ENCODE data around the gene TMEM184B. TPM values are rescaled to one million over a fixed set of nuclear protein-coding genes. Genes with fewer than 3 reads are reported as not detected.

TMEM184B gene
- total and polyA plus RNA-seq, 10 of the 15 experiments (the other 5 are each of a cell fraction or from before 2014, with no cell fraction given) = 0.56 to 22.4 (median 7.9) TPM

GRCh38 chr22:38176170-38176741 is 96.6 kb downstream of the TMEM184B start (continued):
- no peak for TF ChIP-seq MEF2B (IDR thresholded peaks at IDR 0.05; ENCODE audit: partially characterized antibody, poor library complexity, severe bottlenecking)

DNA sequence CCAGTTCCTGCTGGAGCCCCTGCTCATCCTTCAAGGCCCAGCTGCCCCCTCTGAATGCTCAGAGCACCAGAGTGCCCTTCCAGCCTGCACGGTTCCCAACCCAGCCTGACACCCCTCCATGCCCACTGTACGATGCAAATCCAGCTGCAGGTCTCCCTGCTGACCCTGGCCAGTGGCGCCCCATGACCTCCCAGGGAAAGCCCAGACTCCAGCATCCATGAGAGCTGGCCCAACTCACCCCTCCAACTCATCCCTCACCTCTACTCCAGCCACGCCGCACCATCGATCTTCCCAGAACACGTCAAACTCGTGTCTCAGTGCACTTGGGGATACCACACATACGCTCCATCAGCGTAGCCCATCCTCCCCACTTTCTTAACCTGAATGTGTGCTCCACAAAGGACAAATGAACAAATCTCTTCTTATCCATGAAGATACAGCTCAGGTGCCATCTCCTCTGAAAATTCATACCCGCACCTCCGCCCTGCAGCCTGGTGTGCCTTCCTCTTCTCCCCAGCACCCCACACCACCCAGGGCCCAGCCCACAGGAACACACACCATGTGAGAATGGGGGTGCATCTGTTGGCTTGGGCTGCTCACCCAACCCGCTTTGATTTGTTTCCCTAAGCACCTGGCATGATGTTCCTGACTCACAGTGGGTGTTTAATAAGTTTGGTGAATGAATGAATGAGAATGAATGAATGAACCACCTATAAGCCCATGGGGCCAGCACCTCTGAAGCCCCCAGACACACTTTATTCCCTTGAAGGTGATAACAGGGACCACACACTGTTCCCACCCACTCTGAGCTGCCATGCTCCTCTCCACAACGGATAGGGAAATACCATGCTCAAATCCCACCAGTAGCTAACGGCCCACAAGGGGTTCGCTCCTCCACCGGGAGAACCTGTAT is 97.3 kb downstream of the TMEM184B start:
- POLR2A ChIA-PET = interaction anchor here (0.8 to 0.9 kb wide), 2 partner anchors 11 to 24 kb away, joined by 3 read pairs; no protein-coding TSS in a partner anchor
- Histone ChIP-seq H3K79me2 (ENCODE audit: control insufficient read depth, insufficient read depth, low read length) (peaks cover 17% of the 10 kb centered on the region), H2AFZ (ENCODE audit: control insufficient read depth, low read depth, low read length) (no peak overlapping the region), H3K27me3 (replicated peaks in 1 of 2; ENCODE audit: control insufficient read depth in 2 of 2, insufficient read depth in 2 of 2, low read length in 1 of 2) (no peaks in the 10 kb centered on the region), H3K4me2 (ENCODE audit: control insufficient read depth, insufficient read depth) (peak overlapping the region; percentile 83; the same call in 1 of the 2 replicates), H3K4me3 (no peak overlapping the region), H3K9me3 (replicated peaks; ENCODE audit: control insufficient read depth, insufficient read depth, low read length) (no peaks in the 10 kb centered on the region), H3K36me3 (ENCODE audit: control insufficient read depth in 2 of 2, insufficient read depth in 2 of 2, low read length in 1 of 2) (no peaks in the 10 kb centered on the region), H3K4me1 (ENCODE audit: control insufficient read depth, insufficient read depth, low read length) (peaks cover 45% of the 10 kb centered on the region), H4K20me1 (ENCODE audit: control insufficient read depth, insufficient read depth) (no peaks in the 10 kb centered on the region), H3K9ac (ENCODE audit: control insufficient read depth, insufficient read depth, low read length) (peak overlapping the region; percentile 62; the same call in 1 of the 2 replicates), H3K27ac (ENCODE audit: control insufficient read depth, insufficient read depth) (peak overlapping the region; percentile 87)
- ATAC-seq = no peak
- RAD21 ChIA-PET (ENCODE audit: unreplicated experiment) = interaction anchor here (1.0 to 2.1 kb wide), 3 partner anchors 28 to 44 kb away, joined by 3 to 7 read pairs (median 3); no protein-coding TSS in a partner anchor
- TF ChIP-seq SIX5 (IDR thresholded peaks at IDR 0.05; ENCODE audit: low read depth, low read length, severe bottlenecking) = no peak
- peak; percentile 89 for TF ChIP-seq ZNF24 (IDR thresholded peaks at IDR 0.05)
- no peak for TF ChIP-seq TARDBP (IDR thresholded peaks at IDR 0.05; ENCODE audit: borderline replicate concordance)
- no peak for TF ChIP-seq WRNIP1 (IDR thresholded peaks at IDR 0.05; ENCODE audit: borderline replicate concordance, low read depth, low read length)
- in situ Hi-C loops (cut with MboI) = no loop called here
- SMC1A ChIA-PET (ENCODE audit: uncharacterized antibody, unreplicated experiment) = interaction anchor here (0.6 to 2.1 kb wide), 6 partner anchors 9 to 85 kb away, joined by 3 to 9 read pairs (median 4); no protein-coding TSS in a partner anchor
- no TSS peak for BruUV-seq (replicated peaks)
- intact Hi-C loops (cut with micrococcal nuclease; ENCODE audit: unreplicated experiment) = loop anchor here (5.0 kb wide), 1 partner anchor 37 kb away; no protein-coding TSS in a partner anchor
- DNase-seq (ENCODE audit: low read depth, low spot score) = no peak
- no peak for FAIRE-seq
- 88% methylated on average over 17 of the region's 17 CpGs for WGBS (ENCODE audit: insufficient coverage, insufficient replicate concordance, low lambda C conversion rate, missing lambda C conversion rate)
- CTCF ChIA-PET = interaction anchor here (1.1 kb wide), 1 partner anchor 10 kb away, joined by 4 read pairs; no protein-coding TSS in a partner anchor

All from GM12878 (cell line).